Activated T-cell treated with anti-CD3 and anti-CD28 coated beads for 48 hours (primary cell): ENCODE data around the gene NT5DC1.
"Not testable (repeated sequence)": the region's sequence is repeated elsewhere in the genome, so short reads cannot be mapped to it uniquely, and the experiment has no call there.

Experiments
- DNase-seq: peaks from one replicate; pipeline ENCODE4 v3.0.0-alpha.2; 2020; ENCODE audit warnings: low read depth

Gene NT5DC1

GRCh38 chr6:116279232-116280160, 178.8 kb downstream of the NT5DC1 start, which contains the start of gene TSPYL1:
Gene TSPYL1, minus strand, starts transcription at chr6:116279930. Its CDS starts 100 bp downstream, at chr6:116279830.
- peak; percentile 87 for DNase-seq

GRCh38 chr6:116280161-116280932, 179.7 kb downstream of the NT5DC1 start:
- no peak for DNase-seq

- no peak for DNase-seq
These were observed 180.3 kb downstream of the NT5DC1 start for GRCh38 chr6:116280933-116281316.

- DNase-seq, result no peak
These were observed 182.0 kb downstream of the NT5DC1 start for GRCh38 chr6:116282698-116283097.

GRCh38 chr6:116283191-116283590, 182.5 kb downstream of the NT5DC1 start:
- no peak for DNase-seq

GRCh38 chr6:116284984-116285383, 184.3 kb downstream of the NT5DC1 start:
- not testable (repeated sequence) for DNase-seq

GRCh38 chr6:116286773-116287358, 186.2 kb downstream of the NT5DC1 start:
- DNase-seq, result no peak

- no peak for DNase-seq
These were observed 187.1 kb downstream of the NT5DC1 start for GRCh38 chr6:116287689-116288282.

GRCh38 chr6:116289876-116290275, 189.2 kb downstream of the NT5DC1 start:
- no peak for DNase-seq

GRCh38 chr6:116290799-116291198, 190.1 kb downstream of the NT5DC1 start:
- DNase-seq, result no peak

GRCh38 chr6:116291701-116292396, 191.2 kb downstream of the NT5DC1 start:
- no peak for DNase-seq

- no peak for DNase-seq
These were observed 191.9 kb downstream of the NT5DC1 start for GRCh38 chr6:116292553-116292952.

GRCh38 chr6:116298273-116298672, 197.6 kb downstream of the NT5DC1 start:
- DNase-seq, result no peak

GRCh38 chr6:116298973-116299372, 198.3 kb downstream of the NT5DC1 start:
- no peak for DNase-seq
